ENCODE measurements around the gene BTBD19.
A peak's percentile ranks its signal among the peaks of the same experiment; 100 is the strongest.
"Not testable (repeated sequence)": the region's sequence is repeated elsewhere in the genome, so short reads cannot be mapped to it uniquely, and the experiment has no call there.

Gene BTBD19

DNA sequence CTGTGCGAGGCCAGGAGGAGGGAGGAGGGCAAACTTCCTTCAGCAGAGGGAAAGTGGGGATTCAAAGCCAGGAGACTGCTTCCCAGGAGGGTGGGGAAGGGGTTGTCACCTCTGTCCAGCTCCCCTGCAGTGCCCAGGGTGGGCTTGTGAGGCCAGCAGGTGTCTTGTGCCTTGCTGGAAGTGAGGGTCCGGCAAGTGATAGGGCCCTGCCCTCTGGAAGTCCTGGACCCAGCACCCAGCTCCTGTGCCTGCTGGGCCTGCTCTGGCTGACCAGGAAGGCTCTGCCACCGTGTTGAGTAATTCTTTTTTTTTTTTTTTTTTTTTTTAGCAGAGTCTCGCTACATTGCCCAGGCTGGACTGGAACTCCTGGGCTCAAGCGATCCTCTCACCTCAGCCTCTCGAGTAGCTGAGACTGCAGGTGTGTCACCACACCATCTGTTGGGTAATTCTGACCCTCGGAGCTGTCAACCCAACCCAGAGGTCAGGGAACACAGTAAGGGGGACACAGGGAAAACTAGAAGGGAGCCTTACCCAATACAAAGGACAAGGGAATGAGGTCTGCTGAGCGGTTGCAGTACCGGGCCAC lies 21.4 kb upstream of the BTBD19 start:
- DNase-seq (ENCODE audit: extremely low read depth in 1 of 2, low read depth in 1 of 2), result no peak

DNA sequence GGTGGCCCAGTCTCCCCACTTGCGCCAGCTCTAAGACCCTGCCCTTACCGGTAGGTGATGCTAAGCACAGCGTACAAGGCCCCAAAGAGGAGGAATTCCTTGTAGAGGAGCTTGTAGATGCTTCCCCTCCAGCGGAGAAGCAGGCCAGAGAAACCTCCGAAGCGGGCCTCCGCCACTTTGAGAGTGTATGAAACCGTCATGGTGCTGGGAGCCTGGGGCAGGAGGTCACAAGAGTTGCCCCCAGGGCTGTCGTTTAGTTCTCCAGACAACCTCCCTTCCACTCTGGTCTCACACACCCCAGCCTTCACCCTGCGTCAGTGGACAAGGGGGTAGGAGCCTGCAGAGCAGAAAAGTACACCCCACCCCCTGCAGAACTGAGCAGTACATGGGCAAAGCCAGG lies 20.8 kb upstream of the BTBD19 start:
- no peak for DNase-seq (ENCODE audit: extremely low read depth in 1 of 2, low read depth in 1 of 2)

- DNase-seq (ENCODE audit: extremely low read depth in 1 of 2, low read depth in 1 of 2), result no peak
These were observed 20.0 kb upstream of the BTBD19 start, which contains the start of gene BEST4 for GRCh38 chr1:44788120-44788860. Gene BEST4, minus strand, starts transcription at chr1:44788170. Its CDS starts 465 bp downstream, at chr1:44787705.

GRCh38 chr1:44790968-44791801 lies 17.1 kb upstream of the BTBD19 start:
- no peak for DNase-seq (ENCODE audit: extremely low read depth in 1 of 2, low read depth in 1 of 2)

DNA sequence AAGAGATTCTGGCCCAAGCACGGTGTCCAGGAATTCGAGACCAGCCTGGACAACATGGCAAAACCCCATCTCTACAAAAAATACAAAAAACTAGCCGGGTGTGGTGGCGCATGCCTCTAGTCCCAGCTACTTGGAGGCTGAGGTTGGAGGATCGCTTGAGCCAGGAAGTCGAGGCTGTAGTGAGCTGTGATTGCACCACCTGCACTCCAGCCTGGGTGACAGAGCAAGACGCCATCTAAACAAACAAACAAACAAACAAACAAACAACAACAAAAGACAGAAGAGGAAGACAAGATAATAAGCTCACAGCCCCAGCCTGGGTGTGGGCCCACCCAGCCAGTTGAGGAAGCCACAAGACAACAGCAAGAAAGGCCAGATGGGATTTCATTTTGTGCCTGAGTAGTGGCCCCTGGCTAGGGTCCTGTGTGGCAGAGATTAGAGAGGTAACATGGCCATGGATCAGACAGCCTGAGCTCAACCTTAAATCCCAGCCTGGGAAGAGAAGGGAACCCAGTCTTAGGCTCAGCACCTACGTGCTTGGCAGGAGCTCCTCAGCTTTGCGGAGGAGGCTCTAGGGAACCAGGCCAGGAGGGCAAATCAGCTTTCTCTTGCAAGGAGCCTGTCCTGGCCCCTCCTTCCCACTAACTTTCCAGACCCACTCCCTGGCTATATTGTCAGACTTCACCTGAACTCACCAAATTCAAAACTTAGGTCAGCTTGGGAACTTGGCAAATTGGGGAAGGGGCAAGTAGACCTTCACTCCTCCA lies 15.4 kb upstream of the BTBD19 start:
- no peak for DNase-seq (ENCODE audit: extremely low read depth in 1 of 2, low read depth in 1 of 2)

DNA sequence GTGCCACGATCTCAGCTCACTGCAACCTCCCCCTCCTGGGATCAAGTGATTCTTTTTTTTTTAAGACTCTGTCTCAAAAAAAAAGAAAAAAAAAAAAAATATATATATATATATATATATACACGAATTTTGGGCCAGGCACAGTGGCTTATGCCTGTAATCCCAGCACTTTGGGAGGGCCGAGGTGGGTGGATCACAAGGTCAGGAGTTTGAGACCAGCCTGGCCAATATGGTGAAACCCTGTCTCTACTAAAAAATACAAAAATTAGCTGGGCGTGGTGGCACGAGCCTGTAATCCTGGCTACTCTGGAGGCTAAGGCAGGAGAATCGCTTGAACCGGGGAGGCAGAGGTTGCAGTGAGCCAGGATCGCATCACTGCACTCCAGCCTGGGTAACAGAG lies 10.4 kb upstream of the BTBD19 start:
- not testable (repeated sequence) for DNase-seq (ENCODE audit: extremely low read depth in 1 of 2, low read depth in 1 of 2)

DNA sequence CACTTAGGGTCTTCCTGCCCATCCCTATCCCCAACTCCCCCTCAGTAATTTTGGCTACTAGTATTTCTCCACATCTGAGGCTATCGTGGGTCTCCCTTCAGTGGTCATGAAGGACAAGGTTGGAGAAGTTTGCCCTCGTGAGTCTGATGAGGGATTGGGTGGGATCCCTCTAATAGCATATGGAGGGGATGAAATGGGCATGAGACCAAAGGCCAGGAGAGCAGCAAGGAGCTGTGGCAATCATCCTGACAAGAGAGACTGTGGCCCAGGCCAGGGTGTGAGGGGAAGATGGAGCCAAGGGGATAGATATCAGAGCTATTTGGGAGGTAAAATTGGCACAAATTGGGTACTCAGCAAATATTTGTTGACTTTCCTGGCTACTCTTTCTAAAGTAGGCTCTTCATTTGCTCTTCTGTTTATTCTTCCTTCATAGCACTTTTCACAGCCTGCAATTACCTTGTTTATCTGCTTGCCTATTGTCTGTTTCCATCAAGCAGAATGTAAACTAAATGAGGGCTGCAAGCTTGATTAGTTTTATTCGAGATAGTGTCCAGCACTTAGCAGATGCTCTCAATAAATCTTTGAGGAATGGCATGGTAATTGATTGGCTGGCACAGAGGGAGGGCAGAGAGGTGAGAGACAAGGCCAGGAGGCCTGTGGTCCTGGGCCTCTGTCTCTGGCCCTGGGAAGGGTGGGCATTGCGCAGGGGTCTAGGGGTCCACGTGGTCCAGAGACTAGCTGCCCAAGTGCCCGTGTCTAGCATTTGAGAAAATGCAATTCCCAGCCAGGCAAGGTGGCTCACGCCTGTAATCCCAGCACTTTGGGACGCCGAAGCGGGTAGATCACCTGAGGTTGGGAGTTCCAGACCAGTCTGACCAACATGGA lies 9.6 kb upstream of the BTBD19 start:
- no peak for DNase-seq (ENCODE audit: extremely low read depth in 1 of 2, low read depth in 1 of 2)

GRCh38 chr1:44799770-44800584 lies 8.3 kb upstream of the BTBD19 start, which contains the start of gene PLK3:
Gene PLK3, plus strand, starts transcription at chr1:44800377. Its CDS starts 87 bp downstream, at chr1:44800464.
- DNase-seq (ENCODE audit: extremely low read depth in 1 of 2, low read depth in 1 of 2), result peak; percentile 95 to 97

GRCh38 chr1:44801491-44802305 lies 6.6 kb upstream of the BTBD19 start:
- no peak for DNase-seq (ENCODE audit: extremely low read depth in 1 of 2, low read depth in 1 of 2)

DNA sequence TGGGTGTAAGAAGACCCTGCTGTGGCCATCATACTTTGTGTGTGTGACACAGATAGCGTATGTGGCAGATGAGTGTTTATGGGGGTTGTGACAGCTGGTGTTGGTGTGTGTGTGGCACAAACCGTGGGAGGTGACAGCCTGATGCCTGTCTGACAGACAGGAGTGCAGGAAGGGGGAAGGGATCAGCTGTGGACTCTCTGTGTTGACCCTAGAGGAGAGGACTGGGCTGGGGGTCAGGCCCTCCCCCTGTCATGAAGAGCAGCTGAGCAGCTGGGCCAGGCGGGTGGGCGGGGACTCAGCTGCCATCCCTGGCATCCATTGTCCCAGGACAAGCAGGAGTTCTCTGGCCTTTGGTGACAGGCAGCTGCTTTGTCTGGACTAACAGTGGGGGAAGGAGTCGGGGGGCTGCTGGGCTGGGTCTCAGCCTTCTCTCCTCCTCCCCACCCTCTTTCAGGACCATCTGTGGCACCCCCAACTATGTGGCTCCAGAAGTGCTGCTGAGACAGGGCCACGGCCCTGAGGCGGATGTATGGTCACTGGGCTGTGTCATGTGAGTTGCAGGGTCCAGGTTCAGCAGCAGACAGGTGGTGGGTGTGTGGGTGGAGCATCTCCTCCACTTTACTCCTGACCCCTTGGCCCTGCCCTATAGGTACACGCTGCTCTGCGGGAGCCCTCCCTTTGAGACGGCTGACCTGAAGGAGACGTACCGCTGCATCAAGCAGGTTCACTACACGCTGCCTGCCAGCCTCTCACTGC lies 5.8 kb upstream of the BTBD19 start:
- no peak for DNase-seq (ENCODE audit: extremely low read depth in 1 of 2, low read depth in 1 of 2)

DNA sequence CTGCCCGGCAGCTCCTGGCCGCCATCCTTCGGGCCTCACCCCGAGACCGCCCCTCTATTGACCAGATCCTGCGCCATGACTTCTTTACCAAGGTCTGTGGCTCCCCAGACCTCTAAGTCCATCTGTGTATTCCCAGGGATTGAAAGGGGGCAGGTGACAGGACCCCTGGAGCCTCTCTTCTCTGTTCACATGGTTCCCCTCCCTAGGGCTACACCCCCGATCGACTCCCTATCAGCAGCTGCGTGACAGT lies 5.3 kb upstream of the BTBD19 start:
- DNase-seq (ENCODE audit: extremely low read depth in 1 of 2, low read depth in 1 of 2), result no peak

DNA sequence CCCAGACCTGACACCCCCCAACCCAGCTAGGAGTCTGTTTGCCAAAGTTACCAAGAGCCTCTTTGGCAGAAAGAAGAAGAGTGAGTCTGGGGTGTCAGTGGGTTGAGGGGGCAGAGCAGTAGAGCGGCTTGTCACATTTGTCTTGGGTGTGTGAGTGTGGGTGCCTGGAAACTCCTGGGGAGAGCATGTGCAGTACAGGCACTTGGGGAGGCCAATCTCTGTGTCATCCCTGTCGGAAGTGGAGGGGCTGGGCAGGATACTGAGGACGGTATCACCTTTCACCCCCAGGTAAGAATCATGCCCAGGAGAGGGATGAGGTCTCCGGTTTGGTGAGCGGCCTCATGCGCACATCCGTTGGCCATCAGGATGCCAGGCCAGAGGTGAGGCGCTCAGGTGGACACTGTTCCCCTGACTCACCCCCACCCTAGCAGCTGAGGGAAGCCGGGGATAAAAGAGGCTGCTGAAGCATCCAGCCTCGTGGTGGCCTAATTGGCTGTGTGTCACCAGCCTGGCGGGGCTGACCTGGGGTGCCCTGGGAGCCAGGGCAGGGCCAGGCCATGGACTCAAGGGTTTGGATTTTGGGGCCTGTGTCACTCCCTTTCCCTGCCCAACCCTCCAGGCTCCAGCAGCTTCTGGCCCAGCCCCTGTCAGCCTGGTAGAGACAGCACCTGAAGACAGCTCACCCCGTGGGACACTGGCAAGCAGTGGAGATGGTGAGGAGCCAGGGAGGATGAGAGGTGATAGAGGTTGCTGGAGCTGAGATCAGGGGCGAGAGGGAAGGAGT lies 4.8 kb upstream of the BTBD19 start:
- DNase-seq (ENCODE audit: extremely low read depth in 1 of 2, low read depth in 1 of 2), result no peak

GRCh38 chr1:44805311-44806024 lies 2.9 kb upstream of the BTBD19 start:
- no peak for DNase-seq (ENCODE audit: extremely low read depth in 1 of 2, low read depth in 1 of 2)

- no peak for DNase-seq (ENCODE audit: extremely low read depth in 1 of 2, low read depth in 1 of 2)
These were observed 2.2 kb upstream of the BTBD19 start for GRCh38 chr1:44806025-44806703.

- DNase-seq (ENCODE audit: extremely low read depth in 1 of 2, low read depth in 1 of 2), result no peak
These were observed 1.5 kb upstream of the BTBD19 start, which contains the start of gene DYNLT4 for GRCh38 chr1:44806704-44807363. Gene DYNLT4, minus strand, starts transcription at chr1:44807351. Its CDS starts 683 bp downstream, at chr1:44806668.

Data from stimulated activated CD8-positive, alpha-beta memory T cell treated with anti-CD3 and anti-CD28 coated beads, Interleukin-7, amount 100 ng/mL, for 48 hours (primary cell).